ENCODE results near the gene OXCT2.

Gene OXCT2

GRCh38 chr1:39729030-39729429, 42.1 kb downstream of the OXCT2 start:
- no peak for DNase-seq

GRCh38 chr1:39727932-39728317, 43.2 kb downstream of the OXCT2 start:
- no peak for DNase-seq

GRCh38 chr1:39727221-39727931, 43.8 kb downstream of the OXCT2 start:
- DNase-seq, result no peak

GRCh38 chr1:39726600-39726999, 44.5 kb downstream of the OXCT2 start:
- DNase-seq, result no peak

GRCh38 chr1:39722495-39722894, 48.7 kb downstream of the OXCT2 start:
- DNase-seq, result no peak

- no peak for DNase-seq
These were observed 49.5 kb downstream of the OXCT2 start for GRCh38 chr1:39721664-39722063.

GRCh38 chr1:39720094-39720999, 50.8 kb downstream of the OXCT2 start:
- DNase-seq, result peak; percentile 100
